HepG2 (cell line): Measurements from ENCODE around the gene TDP2. TPM values are rescaled to one million over a fixed set of nuclear protein-coding genes. Genes with fewer than 3 reads are reported as not detected.

Experiments
- AGO1 ChIP-seq: fragments of 200-400 bp; formaldehyde crosslinking; IDR thresholded peaks from 2 replicates; pipeline ENCODE4 v1.6.1; 2017; ENCODE audit warnings: mild to moderate bottlenecking, low read depth, low read length, moderate library complexity; ENCODE audit not compliant: poor library complexity, severe bottlenecking
- CHD4 ChIP-seq: fragments of 200-600 bp; sonication (generic); IDR thresholded peaks from 2 replicates; pipeline ENCODE4 v1.7.0; 2017; ENCODE audit warnings: mild to moderate bottlenecking, low read length, borderline replicate concordance
- DR1 ChIP-seq: sonication (generic); formaldehyde crosslinking; IDR thresholded peaks from 2 replicates; pipeline ENCODE4 v1.8.0; 2021; ENCODE audit warnings: mild to moderate bottlenecking, missing genetic modification reagents, inconsistent platforms
- FLYWCH1 ChIP-seq: sonication (generic); formaldehyde crosslinking; IDR thresholded peaks from 2 replicates; pipeline ENCODE4 v1.8.1; 2023; ENCODE audit warnings: mild to moderate bottlenecking, missing genetic modification reagents
- FOXC1 ChIP-seq: sonication (generic); formaldehyde crosslinking; IDR thresholded peaks from 2 replicates; pipeline ENCODE4 v1.8.0; 2022; ENCODE audit warnings: mild to moderate bottlenecking, missing genetic modification reagents, borderline replicate concordance
- GPN1 ChIP-seq: sonication (generic); formaldehyde crosslinking; IDR thresholded peaks from 2 replicates; pipeline ENCODE4 v1.5.1; 2020; ENCODE audit warnings: missing genetic modification reagents, borderline replicate concordance
- GTF3A ChIP-seq: sonication (generic); formaldehyde crosslinking; conservative IDR thresholded peaks from 2 replicates; pipeline ENCODE4 v1.4.0; 2020; ENCODE audit warnings: mild to moderate bottlenecking, missing genetic modification reagents
- HIC2 ChIP-seq: sonication (generic); formaldehyde crosslinking; IDR thresholded peaks from 2 replicates; pipeline ENCODE4 v1.9.0; 2022; ENCODE audit warnings: low read depth, missing genetic modification reagents
- HOXA3 ChIP-seq: sonication (generic); formaldehyde crosslinking; IDR thresholded peaks from 2 replicates; pipeline ENCODE4 v1.5.0; 2020; ENCODE audit warnings: missing genetic modification reagents
- JUNB ChIP-seq: sonication (generic); formaldehyde crosslinking; IDR thresholded peaks from 2 replicates; pipeline ENCODE4 v1.8.0; 2022; ENCODE audit warnings: missing genetic modification reagents, mild to moderate bottlenecking, borderline replicate concordance
- NAIF1 ChIP-seq: sonication (generic); formaldehyde crosslinking; IDR thresholded peaks from 2 replicates; pipeline ENCODE4 v1.5.0; 2020; ENCODE audit warnings: mild to moderate bottlenecking, missing genetic modification reagents, borderline replicate concordance
- NCOA2 ChIP-seq: sonication (generic); formaldehyde crosslinking; IDR thresholded peaks from 2 replicates; pipeline ENCODE4 v1.8.0; 2022; ENCODE audit warnings: inconsistent platforms
- NFE2 ChIP-seq: sonication (generic); formaldehyde crosslinking; IDR thresholded peaks from 2 replicates; pipeline ENCODE4 v1.4.0; 2020; ENCODE audit warnings: missing genetic modification reagents
- PRPF4 ChIP-seq: fragments of 200-400 bp; formaldehyde crosslinking; IDR thresholded peaks from 2 replicates; pipeline ENCODE4 v1.6.1; 2016; ENCODE audit warnings: low read length, low read depth; ENCODE audit not compliant: poor library complexity, severe bottlenecking
- THRA ChIP-seq: sonication (generic); formaldehyde crosslinking; IDR thresholded peaks from 2 replicates; pipeline ENCODE4 v1.4.0; 2020; ENCODE audit warnings: missing genetic modification reagents, borderline replicate concordance
- ZBTB25 ChIP-seq: IDR thresholded peaks from 2 replicates; pipeline ENCODE4 v1.6.1; 2018; ENCODE audit warnings: missing genetic modification reagents
- ZNF333 ChIP-seq: sonication (generic); formaldehyde crosslinking; IDR thresholded peaks from 2 replicates; pipeline ENCODE4 v1.4.0; 2020; ENCODE audit warnings: mild to moderate bottlenecking, missing genetic modification reagents, borderline replicate concordance
- ZNF607 ChIP-seq: sonication (generic); formaldehyde crosslinking; IDR thresholded peaks from 2 replicates; pipeline ENCODE4 v1.5.1; 2020; ENCODE audit warnings: missing genetic modification reagents, mild to moderate bottlenecking, borderline replicate concordance
- polyA plus RNA-seq, 8 experiments: library from polyadenylated mRNA; depleted of rRNA in 3 of 8; stranded (reverse) in 7 of 8; unstranded in 1 of 8; fragments of >200 nt; fragmentation: Illumina TruSeq in 4 of 8; extraction: Trizol in 4 of 8; gene quantifications; 2 replicates each; pipeline versions ENCODE4 v1.2.1 to v1.2.3, GENCODE V29; 2011 to 2016; ENCODE audit warnings: low read depth in 4 of 8, missing spikeins in 1 of 8, mixed read lengths in 1 of 8; ENCODE audit not compliant: insufficient read depth in 1 of 8
- total RNA-seq, 5 experiments: library from RNA; depleted of rRNA; stranded (reverse); fragments of >200 nt; fragmentation: Illumina TruSeq; extraction: Trizol; gene quantifications; 2 replicates each; pipeline ENCODE4 v1.2.3, GENCODE V29; 2016; ENCODE audit warnings: low read depth in 1 of 5
- TF ChIP-seq, protein P1 (sequence below): sonication (generic); formaldehyde crosslinking; IDR thresholded peaks from 2 replicates; pipeline ENCODE4 v1.4.0; 2020; ENCODE audit warnings: mild to moderate bottlenecking, missing genetic modification reagents, borderline replicate concordance

The TDP2 gene
- total and polyA plus RNA-seq, 2 of the 13 experiments (the other 11 are each of a cell fraction or from before 2014, with no cell fraction given): 30.5 to 42.6 TPM

DNA sequence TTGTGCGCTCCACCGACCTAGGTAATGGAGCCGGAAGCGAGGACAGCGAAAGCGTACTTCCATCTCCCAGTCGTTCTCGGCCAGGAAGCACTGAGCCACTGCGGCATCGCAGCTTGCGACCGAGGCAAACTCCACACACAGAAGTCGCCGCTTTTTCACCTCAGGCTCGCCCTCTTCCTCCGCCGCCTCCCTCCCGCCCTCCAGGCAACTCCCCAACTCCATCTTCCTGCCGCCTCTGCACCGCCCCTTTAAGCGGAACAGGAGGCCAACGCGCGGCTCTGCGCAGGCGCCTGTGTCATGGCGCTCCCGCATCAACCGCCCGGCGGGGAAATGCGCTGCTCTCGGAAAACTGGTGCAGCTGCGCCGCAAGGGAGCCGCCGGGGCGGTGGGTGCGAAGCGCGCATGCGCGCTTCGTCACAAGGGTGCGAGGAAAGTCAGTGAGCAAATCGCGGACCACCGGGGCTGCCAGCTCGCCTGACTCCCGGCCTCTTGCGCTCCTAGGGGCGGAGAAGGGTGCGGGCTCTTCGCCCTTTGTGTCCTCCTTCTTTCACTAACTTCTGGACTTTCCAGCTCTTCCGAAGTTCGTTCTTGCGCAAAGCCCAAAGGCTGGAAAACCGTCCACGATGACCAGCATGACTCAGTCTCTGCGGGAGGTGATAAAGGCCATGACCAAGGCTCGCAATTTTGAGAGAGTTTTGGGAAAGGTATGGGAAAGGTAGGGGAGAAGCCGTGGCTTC, at the start of gene TDP2, which contains the start of gene ACOT13 (continued):
- TF ChIP-seq HIC2 (CRISPR knock-in tag): peak; percentile 75; the same call in 1 of the 2 replicates
- no peak for TF ChIP-seq PRPF4
- peak; percentile 98 for TF ChIP-seq ZBTB25 (CRISPR knock-in tag)
- peak; percentile 95 for TF ChIP-seq FOXC1 (CRISPR knock-in tag)
- TF ChIP-seq ZNF607 (CRISPR knock-in tag): peak; percentile 58; the same call in 1 of the 2 replicates
- peak; percentile 57; the same call in 1 of the 2 replicates for TF ChIP-seq CHD4
- TF ChIP-seq ZNF333 (CRISPR knock-in tag): peak; percentile 81; the same call in 1 of the 2 replicates
- no peak; the same call in 1 of the 2 replicates for TF ChIP-seq JUNB (CRISPR knock-in tag)
- TF ChIP-seq, protein P1, sequence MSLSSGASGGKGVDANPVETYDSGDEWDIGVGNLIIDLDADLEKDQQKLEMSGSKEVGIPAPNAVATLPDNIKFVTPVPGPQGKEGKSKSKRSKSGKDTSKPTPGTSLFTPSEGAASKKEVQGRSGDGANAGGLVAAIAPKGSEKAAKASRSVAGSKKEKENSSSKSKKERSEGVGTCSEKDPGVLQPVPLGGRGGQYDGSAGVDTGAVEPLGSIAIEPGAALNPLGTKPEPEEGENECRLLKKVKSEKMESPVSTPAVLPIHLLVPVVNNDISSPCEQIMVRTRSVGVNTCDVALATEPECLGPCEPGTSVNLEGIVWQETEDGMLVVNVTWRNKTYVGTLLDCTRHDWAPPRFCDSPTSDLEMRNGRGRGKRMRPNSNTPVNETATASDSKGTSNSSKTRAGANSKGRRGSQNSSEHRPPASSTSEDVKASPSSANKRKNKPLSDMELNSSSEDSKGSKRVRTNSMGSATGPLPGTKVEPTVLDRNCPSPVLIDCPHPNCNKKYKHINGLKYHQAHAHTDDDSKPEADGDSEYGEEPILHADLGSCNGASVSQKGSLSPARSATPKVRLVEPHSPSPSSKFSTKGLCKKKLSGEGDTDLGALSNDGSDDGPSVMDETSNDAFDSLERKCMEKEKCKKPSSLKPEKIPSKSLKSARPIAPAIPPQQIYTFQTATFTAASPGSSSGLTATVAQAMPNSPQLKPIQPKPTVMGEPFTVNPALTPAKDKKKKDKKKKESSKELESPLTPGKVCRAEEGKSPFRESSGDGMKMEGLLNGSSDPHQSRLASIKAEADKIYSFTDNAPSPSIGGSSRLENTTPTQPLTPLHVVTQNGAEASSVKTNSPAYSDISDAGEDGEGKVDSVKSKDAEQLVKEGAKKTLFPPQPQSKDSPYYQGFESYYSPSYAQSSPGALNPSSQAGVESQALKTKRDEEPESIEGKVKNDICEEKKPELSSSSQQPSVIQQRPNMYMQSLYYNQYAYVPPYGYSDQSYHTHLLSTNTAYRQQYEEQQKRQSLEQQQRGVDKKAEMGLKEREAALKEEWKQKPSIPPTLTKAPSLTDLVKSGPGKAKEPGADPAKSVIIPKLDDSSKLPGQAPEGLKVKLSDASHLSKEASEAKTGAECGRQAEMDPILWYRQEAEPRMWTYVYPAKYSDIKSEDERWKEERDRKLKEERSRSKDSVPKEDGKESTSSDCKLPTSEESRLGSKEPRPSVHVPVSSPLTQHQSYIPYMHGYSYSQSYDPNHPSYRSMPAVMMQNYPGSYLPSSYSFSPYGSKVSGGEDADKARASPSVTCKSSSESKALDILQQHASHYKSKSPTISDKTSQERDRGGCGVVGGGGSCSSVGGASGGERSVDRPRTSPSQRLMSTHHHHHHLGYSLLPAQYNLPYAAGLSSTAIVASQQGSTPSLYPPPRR: peak; percentile 74
- peak; percentile 96 for TF ChIP-seq DR1 (CRISPR knock-in tag)
- TF ChIP-seq AGO1: peak; percentile 77
- peak; percentile 95 for TF ChIP-seq NAIF1
- TF ChIP-seq NFE2 (CRISPR knock-in tag): peak; percentile 9
- TF ChIP-seq THRA: peak; percentile 28
- peak; percentile 94 for TF ChIP-seq HOXA3 (CRISPR knock-in tag)
- TF ChIP-seq FLYWCH1 (CRISPR knock-in tag): no peak
- TF ChIP-seq NCOA2 (CRISPR knock-in tag): peak; percentile 54; the same call in 1 of the 2 replicates
- no peak for TF ChIP-seq GPN1 (CRISPR knock-in tag)
- TF ChIP-seq GTF3A (CRISPR knock-in tag): peak; percentile 63; the same call in 1 of the 2 replicates
